Endothelial cell of umbilical vein (primary cell): ENCODE data around the gene RGS6. TPM values are rescaled to one million over a fixed set of nuclear protein-coding genes. Genes with fewer than 3 reads are reported as not detected.

Experiments used
- BruUV-seq: library from RNA; stranded (reverse); fragments of 400-500 nt; replicated peaks from 2 replicates; lab custom pipeline; 2021; lab: Mats Ljungman, UMichigan
- CTCF ChIA-PET: fragments of 300-600, 350-600 bp; sonication (Branson Sonifier 250); formaldehyde crosslinking; loops from one replicate; lab custom pipeline; 2021; ENCODE audit warnings: antibody characterized with exemption, inconsistent platforms; lab: Charles Lee
- POLR2A ChIA-PET: fragments of 300-600, 350-600 bp; sonication (Branson Sonifier 250); formaldehyde crosslinking; loops from one replicate; lab custom pipeline; 2021; ENCODE audit warnings: antibody characterized with exemption, inconsistent platforms; lab: Charles Lee
- DNase-seq: peaks from one replicate; pipeline ENCODE4 v3.0.0-alpha.2; 2011; ENCODE audit warnings: low read depth, low spot score
- FAIRE-seq: peaks from 2 replicates; lab custom pipeline; 2011; peaks lifted over from hg19 to GRCh38; lab: Jason Lieb, UNC
- H2AFZ ChIP-seq: 2 replicates; pipeline ENCODE4 v1.6.0; 2012; ENCODE audit warnings: low read depth, low read length, control low read depth, inconsistent platforms
- H3K27ac ChIP-seq: 2 replicates; pipeline ENCODE4 v1.5.1; 2011; ENCODE audit warnings: low read depth, mild to moderate bottlenecking, control low read depth, low read length, moderate library complexity; ENCODE audit not compliant: insufficient read depth
- H3K27me3 ChIP-seq, 2 experiments: 2 replicates each; pipeline versions ENCODE4 v1.6.0 to v1.6.1; 2011; ENCODE audit warnings: low read length in 2 of 2, mixed read lengths in 1 of 2; ENCODE audit not compliant: control insufficient read depth in 2 of 2, insufficient read depth in 2 of 2
- H3K36me3 ChIP-seq, 2 experiments: 2 replicates in 1 of 2; 3 replicates in 1 of 2; pipeline ENCODE4 v1.5.1; 2011; ENCODE audit warnings: low read length in 2 of 2, mild to moderate bottlenecking in 1 of 2, moderate library complexity in 1 of 2; ENCODE audit not compliant: control insufficient read depth in 2 of 2, insufficient read depth in 2 of 2; ENCODE audit errors: extremely low read depth in 1 of 2
- H3K4me1 ChIP-seq: 3 replicates; pipeline ENCODE4 v1.5.1; 2011; ENCODE audit warnings: mild to moderate bottlenecking, low read length; ENCODE audit not compliant: control insufficient read depth, insufficient read depth; ENCODE audit errors: extremely low read depth
- H3K4me2 ChIP-seq: 2 replicates; pipeline ENCODE4 v1.6.1; 2011; ENCODE audit warnings: low read length, control low read depth, mixed read lengths; ENCODE audit not compliant: insufficient read depth
- H3K4me3 ChIP-seq, 3 experiments: fragments of 200-600 bp in 1 of 3; sonication (generic), shearing (Covaris generic) in 1 of 3; replicated peaks in 1 of 3; 2 replicates each; pipeline ENCODE4 v1.5.1; 2011 to 2016; ENCODE audit warnings: control low read depth in 3 of 3, low read length in 3 of 3, mild to moderate bottlenecking in 2 of 3, inconsistent platforms in 1 of 3, low read depth in 1 of 3, moderate library complexity in 1 of 3; ENCODE audit not compliant: insufficient read depth in 1 of 3
- H3K79me2 ChIP-seq: 2 replicates; pipeline ENCODE4 v1.6.0; 2012; ENCODE audit warnings: low read length, inconsistent platforms; ENCODE audit not compliant: control insufficient read depth, insufficient read depth
- H3K9ac ChIP-seq: replicated peaks from 2 replicates; pipeline ENCODE3; 2011; ENCODE audit warnings: low read length, control low read depth; ENCODE audit not compliant: insufficient read depth; ENCODE audit errors: extremely low read depth
- H3K9me1 ChIP-seq: replicated peaks from 3 replicates; pipeline ENCODE4 v1.6.0; 2011; ENCODE audit warnings: mild to moderate bottlenecking, low read length; ENCODE audit not compliant: control insufficient read depth, insufficient read depth; ENCODE audit errors: extremely low read depth
- H3K9me3 ChIP-seq: replicated peaks from 2 replicates; pipeline ENCODE4 v1.5.1; 2012; ENCODE audit warnings: low read length, inconsistent platforms; ENCODE audit not compliant: control insufficient read depth, insufficient read depth
- H4K20me1 ChIP-seq: replicated peaks from 2 replicates; pipeline ENCODE3; 2011; ENCODE audit warnings: mild to moderate bottlenecking, low read length; ENCODE audit not compliant: control insufficient read depth, insufficient read depth; ENCODE audit errors: extremely low read depth
- EZH2 ChIP-seq: IDR thresholded peaks from 2 replicates; pipeline ENCODE4 v1.6.1; 2012; ENCODE audit warnings: borderline replicate concordance, low read depth, mild to moderate bottlenecking, moderate library complexity, low read length, inconsistent platforms; ENCODE audit not compliant: severe bottlenecking
- FOS ChIP-seq: IDR thresholded peaks from 2 replicates; pipeline ENCODE4 v1.6.1; 2011; ENCODE audit warnings: mild to moderate bottlenecking, low read length, moderate library complexity, borderline replicate concordance; ENCODE audit not compliant: insufficient read depth
- GATA2 ChIP-seq: IDR thresholded peaks from 2 replicates; pipeline ENCODE4 v1.7.0; 2011; ENCODE audit warnings: low read depth, mild to moderate bottlenecking, moderate library complexity, mixed read lengths, low read length; ENCODE audit not compliant: insufficient read length, insufficient read depth
- JUN ChIP-seq: IDR thresholded peaks from 2 replicates; pipeline ENCODE4 v1.6.1; 2011; ENCODE audit warnings: borderline replicate concordance, low read depth; ENCODE audit not compliant: insufficient read length, insufficient read depth
- MYC ChIP-seq: IDR thresholded peaks from one replicate; pipeline ENCODE4 v1.6.1; 2011; ENCODE audit warnings: mild to moderate bottlenecking, low read depth, low read length
- POLR2A ChIP-seq: IDR thresholded peaks from 2 replicates; pipeline ENCODE4 v1.6.1; 2012; ENCODE audit warnings: low read depth, mild to moderate bottlenecking, control low read depth, low read length
- POLR2AphosphoS5 ChIP-seq: IDR thresholded peaks from 2 replicates; pipeline ENCODE4 v1.6.1; 2012; ENCODE audit warnings: low read depth, mild to moderate bottlenecking, control low read depth, low read length, moderate library complexity; ENCODE audit not compliant: insufficient read depth
- dilution Hi-C: fragments of 300-500 bp; cut with MboI; formaldehyde crosslinking; loops from one replicate; pipeline ENCODE4 v1.15.0; 2019; ENCODE audit warnings: low sequenced_read_pairs; ENCODE audit not compliant: extremely low pct_ligation_motif_present
- intact Hi-C: fragments of 100-400 bp; cut with micrococcal nuclease; formaldehyde crosslinking; loops from one replicate; pipeline ENCODE4 v1.10.0; 2022
- polyA plus RNA-seq, 4 experiments: library from polyadenylated mRNA; depleted of rRNA in 3 of 4; stranded (reverse) in 3 of 4; unstranded in 1 of 4; fragments of >200 nt; gene quantifications; 2 replicates each; pipeline versions ENCODE4 v1.2.1 to v1.2.3, GENCODE V29; 2011 to 2012; ENCODE audit warnings: missing spikeins in 1 of 4
- total RNA-seq: library from RNA; stranded (reverse); gene quantifications from 2 replicates; pipeline ENCODE4 v1.2.3, GENCODE V29; 2021
- TF ChIP-seq, protein P1 (sequence below), 2 donors: IDR thresholded peaks; 1 replicate in 1 of 2; 2 replicates in 1 of 2; pipeline ENCODE4 v1.5.1; 2011; ENCODE audit warnings: low read length in 2 of 2, mild to moderate bottlenecking in 2 of 2, moderate library complexity in 2 of 2, control low read depth in 1 of 2, inconsistent platforms in 1 of 2, low read depth in 1 of 2; ENCODE audit not compliant: insufficient read depth in 1 of 2; ENCODE audit errors: extremely low read depth in 1 of 2
- TF ChIP-seq, protein P2 (sequence below): IDR thresholded peaks from 2 replicates; pipeline ENCODE4 v1.6.1; 2011; ENCODE audit not compliant: insufficient read depth, insufficient read length

The RGS6 gene
- total and polyA plus RNA-seq, 2 donors (not counting 3 experiments of a cell fraction or from before 2014, with no cell fraction given), result not detected

DNA sequence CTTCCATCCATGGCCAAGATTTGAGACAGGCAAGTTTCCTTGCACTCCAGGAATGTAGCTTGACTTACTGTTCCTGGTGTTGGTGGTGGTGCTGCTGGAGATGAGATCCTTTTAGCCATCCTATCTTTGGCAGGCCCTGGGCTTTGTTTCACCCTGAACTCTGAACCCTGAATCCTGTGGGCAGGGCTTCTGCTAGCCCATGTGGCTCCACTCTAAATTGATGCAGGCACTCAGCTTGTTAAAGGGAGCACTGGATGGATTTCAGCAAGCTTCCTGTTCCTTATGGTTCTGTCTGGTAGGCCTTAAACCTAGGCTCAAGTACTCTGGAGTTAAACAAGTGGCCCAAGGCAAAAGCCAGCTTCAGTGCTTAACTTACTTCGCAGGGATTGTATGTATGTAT is 138.2 kb downstream of the RGS6 start:
- DNase-seq (no peak), FAIRE-seq (no peak)
- POLR2A ChIA-PET, result no interaction called here
- dilution Hi-C loops (no loop called here), intact Hi-C loops (no loop called here)
- H3K27ac ChIP-seq, result no peak overlapping the region
- H3K79me2 ChIP-seq, result no peaks in the 10 kb centered on the region
- H3K36me3 ChIP-seq, result no peaks in the 10 kb centered on the region
- H3K4me1 ChIP-seq, result no peaks in the 10 kb centered on the region
- H3K27me3 ChIP-seq, result no peaks in the 10 kb centered on the region
- H3K9ac ChIP-seq, result no peak overlapping the region
- peaks cover 2% of the 10 kb centered on the region for H3K9me3 ChIP-seq
- CTCF ChIA-PET, result no interaction called here
- no peak overlapping the region for H3K4me3 ChIP-seq
- H3K9me1 ChIP-seq, result no peaks in the 10 kb centered on the region
- TF ChIP-seq, protein P1, sequence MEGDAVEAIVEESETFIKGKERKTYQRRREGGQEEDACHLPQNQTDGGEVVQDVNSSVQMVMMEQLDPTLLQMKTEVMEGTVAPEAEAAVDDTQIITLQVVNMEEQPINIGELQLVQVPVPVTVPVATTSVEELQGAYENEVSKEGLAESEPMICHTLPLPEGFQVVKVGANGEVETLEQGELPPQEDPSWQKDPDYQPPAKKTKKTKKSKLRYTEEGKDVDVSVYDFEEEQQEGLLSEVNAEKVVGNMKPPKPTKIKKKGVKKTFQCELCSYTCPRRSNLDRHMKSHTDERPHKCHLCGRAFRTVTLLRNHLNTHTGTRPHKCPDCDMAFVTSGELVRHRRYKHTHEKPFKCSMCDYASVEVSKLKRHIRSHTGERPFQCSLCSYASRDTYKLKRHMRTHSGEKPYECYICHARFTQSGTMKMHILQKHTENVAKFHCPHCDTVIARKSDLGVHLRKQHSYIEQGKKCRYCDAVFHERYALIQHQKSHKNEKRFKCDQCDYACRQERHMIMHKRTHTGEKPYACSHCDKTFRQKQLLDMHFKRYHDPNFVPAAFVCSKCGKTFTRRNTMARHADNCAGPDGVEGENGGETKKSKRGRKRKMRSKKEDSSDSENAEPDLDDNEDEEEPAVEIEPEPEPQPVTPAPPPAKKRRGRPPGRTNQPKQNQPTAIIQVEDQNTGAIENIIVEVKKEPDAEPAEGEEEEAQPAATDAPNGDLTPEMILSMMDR (IDR thresholded peaks at IDR 0.05; ENCODE audit: extremely low read depth in 1 of 2, insufficient read depth in 1 of 2, low read depth in 1 of 2, low read length in 2 of 2), result no peak
- TF ChIP-seq, protein P2, sequence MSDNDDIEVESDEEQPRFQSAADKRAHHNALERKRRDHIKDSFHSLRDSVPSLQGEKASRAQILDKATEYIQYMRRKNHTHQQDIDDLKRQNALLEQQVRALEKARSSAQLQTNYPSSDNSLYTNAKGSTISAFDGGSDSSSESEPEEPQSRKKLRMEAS, result no peak
- no peak for TF ChIP-seq FOS
- TF ChIP-seq GATA2, result no peak
- no peak for TF ChIP-seq EZH2
- TF ChIP-seq JUN, result no peak
- TF ChIP-seq POLR2A, result no peak
- TF ChIP-seq POLR2AphosphoS5, result no peak
- TF ChIP-seq MYC, result no peak
- H3K4me2 ChIP-seq, result no peak overlapping the region
- no TSS peak for BruUV-seq
- no peaks in the 10 kb centered on the region for H4K20me1 ChIP-seq
- no peak overlapping the region for H2AFZ ChIP-seq
